ENCODE measurements around the gene CYP46A1.

Gene CYP46A1

DNA sequence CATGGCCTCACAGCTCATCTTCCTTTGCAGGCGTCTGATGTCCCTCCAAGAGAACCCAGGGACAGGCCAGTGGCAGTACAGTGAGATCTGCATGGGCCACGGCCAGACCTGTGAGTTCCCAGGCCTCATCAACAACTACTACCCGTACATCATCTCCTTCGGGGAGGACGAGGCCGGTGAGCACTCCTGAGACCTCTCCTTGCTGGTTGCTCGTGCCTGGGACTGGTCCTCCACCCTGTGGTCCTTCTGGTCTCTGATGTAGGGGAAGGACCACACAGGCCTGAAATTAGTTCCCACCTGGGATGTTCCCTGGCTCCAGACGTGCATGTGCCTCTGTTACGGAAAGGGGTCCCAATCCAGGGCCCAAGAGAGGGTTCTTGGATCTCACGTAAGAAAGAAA lies 21.3 kb upstream of the CYP46A1 start:
- in situ Hi-C loops (cut with HindIII; ENCODE audit: low sequenced_read_pairs), result no loop called here
- DNase-seq (ENCODE audit: low read depth), result no peak
- no peak overlapping the region for H3K4me3 ChIP-seq (ENCODE audit: low read depth, low read length)
- TF ChIP-seq, protein P1, sequence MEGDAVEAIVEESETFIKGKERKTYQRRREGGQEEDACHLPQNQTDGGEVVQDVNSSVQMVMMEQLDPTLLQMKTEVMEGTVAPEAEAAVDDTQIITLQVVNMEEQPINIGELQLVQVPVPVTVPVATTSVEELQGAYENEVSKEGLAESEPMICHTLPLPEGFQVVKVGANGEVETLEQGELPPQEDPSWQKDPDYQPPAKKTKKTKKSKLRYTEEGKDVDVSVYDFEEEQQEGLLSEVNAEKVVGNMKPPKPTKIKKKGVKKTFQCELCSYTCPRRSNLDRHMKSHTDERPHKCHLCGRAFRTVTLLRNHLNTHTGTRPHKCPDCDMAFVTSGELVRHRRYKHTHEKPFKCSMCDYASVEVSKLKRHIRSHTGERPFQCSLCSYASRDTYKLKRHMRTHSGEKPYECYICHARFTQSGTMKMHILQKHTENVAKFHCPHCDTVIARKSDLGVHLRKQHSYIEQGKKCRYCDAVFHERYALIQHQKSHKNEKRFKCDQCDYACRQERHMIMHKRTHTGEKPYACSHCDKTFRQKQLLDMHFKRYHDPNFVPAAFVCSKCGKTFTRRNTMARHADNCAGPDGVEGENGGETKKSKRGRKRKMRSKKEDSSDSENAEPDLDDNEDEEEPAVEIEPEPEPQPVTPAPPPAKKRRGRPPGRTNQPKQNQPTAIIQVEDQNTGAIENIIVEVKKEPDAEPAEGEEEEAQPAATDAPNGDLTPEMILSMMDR (IDR thresholded peaks at IDR 0.05; ENCODE audit: low read depth, low read length, missing control alignments), result no peak

DNA sequence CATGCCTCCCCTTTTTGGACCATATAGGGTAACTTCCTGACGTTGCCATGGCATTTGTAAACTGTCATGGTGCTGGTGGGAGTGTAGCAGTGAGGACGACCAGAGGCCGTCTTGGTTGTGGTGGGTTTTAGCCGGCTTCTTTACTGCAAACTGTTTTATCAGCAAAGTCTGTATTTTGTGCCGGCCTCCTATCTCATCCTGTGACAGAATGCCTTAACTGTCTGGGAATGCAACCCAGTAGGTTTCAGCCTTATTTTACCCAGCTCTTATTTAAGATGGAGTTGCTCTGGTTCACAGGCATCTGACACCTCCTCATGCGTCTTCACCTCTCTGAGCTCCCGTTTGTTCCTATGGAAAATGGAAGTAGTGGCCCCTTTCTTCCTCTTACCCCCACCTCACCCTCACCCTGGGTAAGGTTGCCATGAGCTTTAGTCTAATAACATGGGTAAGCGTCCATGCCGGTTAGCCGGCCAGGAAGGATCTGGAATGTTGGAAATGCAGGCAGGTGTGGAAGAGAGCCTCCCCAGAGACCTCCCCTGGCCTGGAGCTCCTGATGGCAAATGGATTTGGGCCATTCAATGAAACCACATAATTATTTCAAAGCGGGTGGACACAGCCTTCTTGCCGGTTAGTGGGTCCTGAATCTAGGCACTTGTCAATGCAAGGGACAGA lies 20.6 kb upstream of the CYP46A1 start:
- in situ Hi-C loops (cut with HindIII; ENCODE audit: low sequenced_read_pairs), result no loop called here
- no peak overlapping the region for H3K4me3 ChIP-seq (ENCODE audit: low read depth, low read length)
- TF ChIP-seq, protein P1 (IDR thresholded peaks at IDR 0.05; ENCODE audit: low read depth, low read length, missing control alignments), result no peak
- DNase-seq (ENCODE audit: low read depth), result no peak

DNA sequence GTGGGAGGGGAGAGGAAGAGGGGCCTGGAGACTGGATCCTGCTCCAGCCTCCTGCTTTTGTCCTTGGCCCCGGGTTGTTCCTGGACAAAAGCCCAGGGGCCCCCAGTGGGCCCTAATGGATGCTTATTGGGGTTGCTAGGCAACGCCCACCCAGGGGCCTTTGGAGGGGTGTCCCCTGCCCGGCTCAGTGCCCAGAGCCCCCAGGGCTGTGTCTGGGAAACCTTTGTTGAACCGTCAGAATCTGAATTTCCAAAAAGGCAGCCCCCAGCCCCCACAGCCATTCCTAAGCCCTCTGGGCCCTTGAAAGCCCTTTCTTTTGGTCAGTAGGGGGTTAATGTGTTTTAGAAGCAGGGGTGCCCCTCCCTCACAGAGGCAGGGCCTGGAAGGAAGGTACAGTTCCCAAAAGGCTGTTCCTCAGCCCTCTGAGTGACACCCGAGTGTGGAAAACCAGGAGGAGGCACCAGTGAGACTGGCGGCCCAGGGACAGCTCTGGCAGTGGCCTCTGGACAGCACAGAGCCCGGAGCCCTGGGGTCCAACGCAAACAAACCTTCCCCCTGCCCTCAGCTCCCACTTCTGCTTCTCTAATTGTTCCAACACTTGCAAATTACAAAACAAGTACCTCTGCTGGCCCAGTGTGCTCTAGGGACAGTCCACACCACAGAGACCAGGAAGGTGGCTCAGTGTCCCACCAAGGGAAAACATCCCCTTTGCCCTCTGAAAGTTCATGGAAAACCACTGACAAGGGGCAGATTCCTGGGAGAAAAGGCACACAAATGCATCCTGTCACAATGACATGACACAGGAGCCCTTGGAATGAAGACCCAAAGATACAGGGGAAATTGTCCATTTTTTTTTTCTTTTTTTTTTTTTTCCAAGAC lies 19.8 kb upstream of the CYP46A1 start:
- no peak overlapping the region for H3K4me3 ChIP-seq (ENCODE audit: low read depth, low read length)
- DNase-seq (ENCODE audit: low read depth), result no peak

DNA sequence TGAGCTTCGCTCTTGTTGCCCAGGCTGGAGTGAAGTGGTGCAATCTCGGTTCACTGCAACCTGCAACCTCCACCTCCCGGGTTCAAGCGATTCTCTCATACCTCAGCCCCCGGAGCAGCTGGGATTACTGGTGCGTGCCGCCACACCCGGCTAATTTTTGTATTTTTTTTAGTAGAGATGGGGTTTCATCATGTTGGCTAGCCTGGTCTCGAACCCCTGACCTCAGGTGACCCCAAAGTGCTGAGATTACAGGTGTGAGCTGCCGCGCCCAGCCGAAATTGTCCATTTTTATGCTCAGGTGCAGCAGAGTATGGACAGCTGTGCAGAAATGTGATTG lies 19.2 kb upstream of the CYP46A1 start:
- TF ChIP-seq, protein P1 (IDR thresholded peaks at IDR 0.05; ENCODE audit: low read depth, low read length, missing control alignments), result no peak
- H3K4me3 ChIP-seq (ENCODE audit: low read depth, low read length), result no peak overlapping the region
- no peak for DNase-seq (ENCODE audit: low read depth)
- in situ Hi-C loops (cut with HindIII; ENCODE audit: low sequenced_read_pairs), result no loop called here

More for the DNA sequence above, 19.8 kb upstream of the CYP46A1 start:
- in situ Hi-C loops (cut with HindIII; ENCODE audit: low sequenced_read_pairs), result no loop called here
- TF ChIP-seq, protein P1 (IDR thresholded peaks at IDR 0.05; ENCODE audit: low read depth, low read length, missing control alignments), result no peak

DNA sequence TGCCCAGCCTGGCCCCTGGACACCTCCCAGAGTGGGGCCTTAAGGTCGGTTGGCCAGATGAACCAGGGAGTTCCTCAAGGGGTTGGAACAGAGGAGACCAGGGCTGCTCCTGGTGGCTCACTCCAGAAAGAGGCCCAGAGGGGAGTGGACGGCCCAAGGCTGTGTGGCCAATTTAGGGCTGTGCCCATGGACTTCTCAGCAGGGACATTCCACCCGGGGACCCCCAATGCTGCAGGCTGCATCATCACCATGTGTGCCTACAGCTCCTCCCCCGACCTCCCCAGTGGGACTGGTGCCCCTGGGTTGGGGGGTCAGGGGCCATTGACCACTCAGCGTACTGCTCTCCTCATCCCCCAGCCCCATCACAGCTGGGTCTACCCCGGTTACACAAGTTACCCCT lies 17.6 kb upstream of the CYP46A1 start:
- H3K4me3 ChIP-seq (ENCODE audit: low read depth, low read length), result no peak overlapping the region
- TF ChIP-seq, protein P1 (IDR thresholded peaks at IDR 0.05; ENCODE audit: low read depth, low read length, missing control alignments), result no peak
- in situ Hi-C loops (cut with HindIII; ENCODE audit: low sequenced_read_pairs), result no loop called here
- DNase-seq (ENCODE audit: low read depth), result no peak

DNA sequence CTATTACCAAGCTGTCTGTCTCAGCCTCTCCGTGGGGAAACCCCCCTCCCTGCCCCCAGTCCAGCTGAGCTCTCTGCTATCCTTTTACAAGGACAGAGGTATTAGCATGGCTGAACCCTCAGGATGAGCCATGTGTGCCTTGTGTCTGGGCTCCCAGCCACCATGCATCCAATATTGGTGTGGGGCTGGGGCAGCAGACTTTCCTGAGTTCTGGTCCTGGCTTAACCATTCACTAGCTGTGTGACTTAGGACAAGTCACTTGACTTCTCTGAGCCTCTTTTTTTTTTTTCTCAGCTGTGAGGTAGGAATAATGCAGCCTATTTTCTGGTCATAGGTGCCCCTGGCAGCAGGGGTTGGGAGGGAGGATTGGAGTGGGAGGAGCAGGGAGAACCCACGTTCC lies 17.1 kb upstream of the CYP46A1 start:
- H3K4me3 ChIP-seq (ENCODE audit: low read depth, low read length), result no peak overlapping the region
- TF ChIP-seq, protein P1 (IDR thresholded peaks at IDR 0.05; ENCODE audit: low read depth, low read length, missing control alignments), result no peak
- in situ Hi-C loops (cut with HindIII; ENCODE audit: low sequenced_read_pairs), result no loop called here
- DNase-seq (ENCODE audit: low read depth), result no peak

Data from astrocyte of the cerebellum (primary cell).